ENCODE measurements around the gene PTPRCAP. TPM values are rescaled to one million over a fixed set of nuclear protein-coding genes. Genes with fewer than 3 reads are reported as not detected.
"Not testable (repeated sequence)": the region's sequence is repeated elsewhere in the genome, so short reads cannot be mapped to it uniquely, and the experiment has no call there.

The PTPRCAP gene
- polyA plus RNA-seq, 4 donors: 1.3 to 2.5 (median 2.2) TPM

GRCh38 chr11:67429038-67429668 is 8.3 kb downstream of the PTPRCAP start:
- DNase-seq (ENCODE audit: low read depth in 4 of 4, low spot score in 2 of 4): no peak

GRCh38 chr11:67428052-67429001 is 9.2 kb downstream of the PTPRCAP start, which contains the start of gene RPS6KB2:
Gene RPS6KB2 (plus strand): TSS chr11:67428494. CDS start chr11:67428546, 52 bp downstream.
- peak; percentile 90 to 99 (median 94) for DNase-seq (ENCODE audit: low read depth in 4 of 4, low spot score in 2 of 4)

DNA sequence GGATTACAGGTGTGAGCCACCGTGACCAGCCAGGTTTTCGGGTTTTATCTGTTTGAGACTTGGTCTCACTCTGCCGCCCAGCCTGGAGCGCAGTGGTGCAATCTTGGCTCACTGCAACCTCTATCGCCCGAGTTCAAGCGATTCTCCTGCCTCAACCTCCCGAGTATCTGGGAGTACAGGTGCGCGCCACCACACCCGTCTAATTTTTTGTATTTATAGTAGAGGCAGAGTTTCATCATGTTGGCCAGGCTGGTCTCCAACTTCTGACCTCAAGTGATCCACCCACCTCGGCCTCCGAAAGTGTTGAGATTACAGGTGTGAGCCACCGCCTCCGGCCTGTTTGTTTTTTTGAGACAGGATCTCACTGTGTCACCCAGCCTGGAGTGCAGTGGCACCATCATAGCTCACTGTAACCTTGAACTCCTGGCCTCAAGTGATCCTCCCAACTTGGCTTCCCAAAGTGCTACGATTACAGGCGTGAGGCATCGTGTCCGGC is 10.1 kb downstream of the PTPRCAP start:
- not testable (repeated sequence) for DNase-seq (ENCODE audit: low read depth in 4 of 4, low spot score in 2 of 4)

- no peak for DNase-seq (ENCODE audit: low read depth in 4 of 4, low spot score in 2 of 4)
These were observed 13.4 kb downstream of the PTPRCAP start for GRCh38 chr11:67423891-67424613.

- DNase-seq (ENCODE audit: low read depth in 4 of 4, low spot score in 2 of 4): no peak
These were observed 14.0 kb downstream of the PTPRCAP start for GRCh38 chr11:67423466-67423865.

GRCh38 chr11:67422891-67423290 is 14.6 kb downstream of the PTPRCAP start:
- DNase-seq (ENCODE audit: low read depth in 4 of 4, low spot score in 2 of 4): no peak

GRCh38 chr11:67421430-67422031 is 16.0 kb downstream of the PTPRCAP start:
- DNase-seq (ENCODE audit: low read depth in 4 of 4, low spot score in 2 of 4): no peak

DNA sequence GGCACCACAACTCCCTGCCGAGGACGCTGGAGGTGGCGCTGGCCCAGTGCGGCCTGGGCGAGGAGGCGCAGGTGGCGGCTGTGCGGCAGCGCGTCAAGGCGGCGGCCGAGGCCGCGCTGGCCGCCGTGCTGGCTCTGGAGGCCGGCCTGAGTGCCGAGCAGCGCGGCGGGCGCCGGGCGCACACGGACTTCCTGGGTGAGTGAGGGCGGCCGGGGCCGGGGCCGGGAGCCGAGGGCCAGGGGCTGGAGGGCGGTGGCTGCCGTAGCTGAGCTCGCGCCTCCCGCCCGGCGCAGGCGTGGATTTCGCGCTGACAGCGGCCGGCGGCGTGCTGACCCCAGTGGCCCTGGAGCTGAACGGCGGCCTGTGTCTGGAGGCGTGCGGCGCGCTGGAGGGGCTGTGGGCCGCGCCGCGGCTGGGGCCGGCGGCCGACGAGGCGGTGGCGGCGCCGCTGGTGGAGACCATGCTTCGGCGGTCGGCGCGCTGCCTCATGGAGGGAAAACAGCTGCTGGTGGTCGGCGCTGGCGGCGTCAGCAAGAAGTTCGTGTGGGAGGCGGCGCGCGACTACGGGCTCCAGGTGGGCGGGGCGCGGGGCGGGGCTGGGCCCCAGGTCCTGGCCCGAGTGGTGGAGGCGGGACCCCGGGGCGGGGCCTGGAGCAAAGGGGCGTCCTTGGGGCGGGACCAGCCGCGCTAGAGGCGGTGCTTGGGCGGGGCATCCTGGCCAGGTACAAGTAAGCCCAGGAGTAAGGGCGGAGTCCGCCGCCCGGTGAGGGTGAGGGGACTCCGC is 16.6 kb downstream of the PTPRCAP start:
- peak in 3 of 4 donors; percentile 80 to 87 (median 86) for DNase-seq (ENCODE audit: low read depth in 4 of 4, low spot score in 2 of 4)

- no peak for DNase-seq (ENCODE audit: low read depth in 4 of 4, low spot score in 2 of 4)
These were observed 17.3 kb downstream of the PTPRCAP start for GRCh38 chr11:67420147-67420645.

- DNase-seq (ENCODE audit: low read depth in 4 of 4, low spot score in 2 of 4): no peak
These were observed 18.0 kb downstream of the PTPRCAP start for GRCh38 chr11:67419325-67420049.

DNA sequence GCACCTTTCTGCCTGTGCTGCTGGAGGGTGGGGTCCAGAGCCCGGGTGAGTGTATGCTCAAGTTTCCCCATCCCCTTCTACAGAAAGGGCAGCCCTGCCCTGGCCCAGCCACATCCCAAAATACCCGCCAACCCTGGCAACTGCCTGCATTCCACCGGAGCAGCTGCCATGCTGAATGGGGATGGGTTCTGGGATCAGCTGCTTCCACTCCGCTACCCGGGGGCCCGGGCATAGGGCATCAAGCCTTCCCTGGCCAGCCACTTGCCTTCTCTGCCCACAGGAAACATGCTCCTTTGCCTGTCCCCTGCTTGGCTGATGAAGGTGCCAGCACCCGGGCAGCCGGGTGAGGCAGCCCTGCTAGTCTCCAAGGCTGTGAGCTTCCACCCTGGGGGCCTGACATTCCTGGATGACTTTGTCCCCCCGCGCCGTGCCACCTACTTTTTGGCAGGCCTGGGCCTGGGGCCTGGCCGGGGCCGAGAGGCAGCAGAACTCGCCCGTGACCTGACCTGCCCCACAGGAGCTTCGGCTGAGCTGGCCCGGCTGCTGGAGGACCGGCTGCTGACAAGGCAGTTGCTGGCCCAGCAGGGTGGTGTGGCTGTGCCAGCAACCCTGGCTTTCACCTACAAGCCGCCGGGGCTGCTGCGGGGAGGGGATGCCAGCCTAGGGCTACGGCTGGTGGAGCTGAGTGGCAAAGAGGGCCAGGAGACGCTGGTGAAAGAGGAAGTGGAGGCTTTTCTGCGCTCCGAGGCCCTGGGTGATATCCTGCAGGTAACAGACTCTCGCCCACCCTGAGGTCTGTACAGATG is 18.8 kb downstream of the PTPRCAP start:
- DNase-seq (ENCODE audit: low read depth in 4 of 4, low spot score in 2 of 4): no peak

DNA sequence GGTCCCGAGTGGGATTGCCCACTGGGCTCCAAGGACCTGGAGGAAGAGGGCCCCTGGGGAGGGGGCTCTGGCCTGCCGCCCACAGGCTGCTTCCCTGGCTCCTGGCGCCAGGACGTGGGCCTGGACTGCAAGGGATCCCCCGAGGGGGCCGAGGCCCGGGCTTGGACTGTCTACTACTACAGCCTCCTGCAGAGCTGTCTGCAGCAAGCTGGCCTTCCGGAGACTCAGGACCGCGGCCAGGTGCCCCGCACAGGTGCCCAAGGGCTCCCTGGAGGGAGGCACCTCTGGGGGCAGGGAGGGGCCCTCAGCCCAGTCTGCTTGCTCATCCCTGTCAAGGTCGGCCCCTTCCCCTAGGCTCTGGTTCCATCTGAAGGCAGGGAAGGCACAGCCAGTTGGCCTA is 20.1 kb downstream of the PTPRCAP start:
- DNase-seq (ENCODE audit: low read depth in 4 of 4, low spot score in 2 of 4): no peak

DNA sequence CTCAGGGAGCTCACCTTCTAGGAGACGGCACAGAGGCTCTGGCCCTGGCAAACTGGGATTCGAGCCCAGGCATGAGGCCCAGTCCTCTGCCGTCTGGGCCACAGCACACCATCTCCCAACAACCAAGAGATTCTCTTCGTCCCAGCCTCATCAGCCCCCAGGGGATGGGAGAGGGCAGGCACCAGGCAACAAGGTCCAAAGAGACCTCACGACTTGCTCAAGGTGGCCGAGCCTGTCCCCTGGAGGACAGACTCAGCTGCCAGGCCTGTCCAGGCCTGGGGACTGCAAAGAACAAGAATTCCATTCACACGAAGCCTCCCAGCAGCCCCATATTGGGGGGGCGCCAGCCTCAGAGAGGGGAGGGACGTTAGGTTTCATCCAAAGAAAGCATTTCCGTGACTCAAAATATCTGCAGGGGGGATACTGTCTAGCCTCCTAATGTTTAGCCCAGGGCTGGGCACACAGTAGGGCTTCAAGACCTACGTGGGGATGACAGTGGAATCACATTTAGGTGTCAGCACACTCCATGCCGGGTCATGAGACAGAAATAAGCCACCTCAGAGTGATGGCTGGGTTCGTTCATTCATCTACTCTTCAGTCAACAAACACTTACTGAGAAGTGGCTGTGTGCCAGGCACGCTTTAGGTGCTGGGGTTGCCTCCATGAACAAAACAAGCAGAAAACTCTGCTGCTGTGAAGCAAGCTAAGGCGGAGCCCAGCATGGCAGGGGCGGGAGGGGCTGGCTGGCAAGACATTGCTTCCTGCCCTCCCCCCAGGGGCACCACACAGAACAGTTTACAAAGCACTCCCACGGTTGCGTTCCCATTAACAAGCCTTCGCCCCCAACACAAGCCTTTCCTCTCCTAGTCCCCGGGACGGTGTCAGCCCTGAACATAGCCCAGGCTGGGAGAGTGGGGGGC is 20.8 kb downstream of the PTPRCAP start:
- DNase-seq (ENCODE audit: low read depth in 4 of 4, low spot score in 2 of 4): no peak

GRCh38 chr11:67415501-67416304 is 21.8 kb downstream of the PTPRCAP start, which contains the start of gene CARNS1:
Gene CARNS1 (plus strand): TSS chr11:67415678. CDS start chr11:67416200, 522 bp downstream.
- no peak for DNase-seq (ENCODE audit: low read depth in 4 of 4, low spot score in 2 of 4)

GRCh38 chr11:67413266-67413849 is 24.1 kb downstream of the PTPRCAP start:
- DNase-seq (ENCODE audit: low read depth in 4 of 4, low spot score in 2 of 4): no peak
